GM23338 (cell line): ENCODE results near the gene SPATC1L.

Experiments
- CREB1 ChIP-seq: fragments of 250-450 bp; sonication (Bioruptor Pico); IDR thresholded peaks from 2 replicates; pipeline ENCODE4 v1.5.0; 2020; ENCODE audit warnings: low read depth, mild to moderate bottlenecking, moderate library complexity
- CTCF ChIP-seq, 2 experiments: fragments of 200-600 bp in 1 of 2; sonication (generic) in 1 of 2; conservative IDR thresholded peaks; 2 replicates each; pipeline versions ENCODE4 v1.5.1 to v1.6.1; 2016 to 2017; ENCODE audit warnings: antibody characterized with exemption in 2 of 2, low read depth in 2 of 2, mild to moderate bottlenecking in 2 of 2, moderate library complexity in 1 of 2
- EZH2 ChIP-seq: fragments of 200-600 bp; sonication (generic); IDR thresholded peaks from one replicate; pipeline ENCODE4 v1.8.0; 2017; ENCODE audit warnings: antibody characterized with exemption, mild to moderate bottlenecking, low read depth; ENCODE audit not compliant: unreplicated experiment
- EZH2phosphoT487 ChIP-seq: fragments of 200-600 bp; sonication (generic); IDR thresholded peaks from one replicate; pipeline ENCODE4 v1.8.1; 2018; ENCODE audit warnings: antibody characterized with exemption; ENCODE audit not compliant: unreplicated experiment
- NANOG ChIP-seq: IDR thresholded peaks from 2 replicates; pipeline ENCODE4 v1.6.1; 2016; ENCODE audit warnings: antibody characterized with exemption, borderline replicate concordance
- POLR2AphosphoS5 ChIP-seq: IDR thresholded peaks from 2 replicates; pipeline ENCODE4 v1.6.1; 2016; ENCODE audit warnings: antibody characterized with exemption, low read depth
- REST ChIP-seq: IDR thresholded peaks from one replicate; pipeline ENCODE4 v1.6.1; 2018; ENCODE audit warnings: antibody characterized with exemption; ENCODE audit not compliant: unreplicated experiment
- STAT1 ChIP-seq: IDR thresholded peaks from one replicate; pipeline ENCODE4 v1.6.1; 2016; ENCODE audit warnings: antibody characterized with exemption; ENCODE audit not compliant: unreplicated experiment
- ZNF114 ChIP-seq: fragments of 250-450 bp; sonication (Bioruptor Pico); IDR thresholded peaks from 2 replicates; pipeline ENCODE4 v1.5.0; 2020; ENCODE audit warnings: mild to moderate bottlenecking, moderate library complexity
- ZNF331 ChIP-seq: fragments of 250-450 bp; sonication (Bioruptor Pico); IDR thresholded peaks from 2 replicates; pipeline ENCODE4 v1.5.0; 2020; ENCODE audit warnings: low read depth, mild to moderate bottlenecking, moderate library complexity
- TF ChIP-seq, protein P1 (sequence below): IDR thresholded peaks from 2 replicates; pipeline ENCODE4 v1.6.1; 2016; ENCODE audit warnings: antibody characterized with exemption

GRCh38 chr21:46191257-46191685 is 7.0 kb upstream of the SPATC1L start:
- TF ChIP-seq STAT1 (no peak), CTCF (conservative IDR thresholded peaks at IDR 0.05; ENCODE audit: low read depth in 2 of 2) (no peak), ZNF331 (no peak), POLR2AphosphoS5 (no peak), NANOG (no peak), EZH2phosphoT487 (no peak), EZH2 (no peak), CREB1 (CRISPR knock-in tag) (no peak), REST (no peak), ZNF114 (CRISPR knock-in tag) (no peak)
- TF ChIP-seq, protein P1, sequence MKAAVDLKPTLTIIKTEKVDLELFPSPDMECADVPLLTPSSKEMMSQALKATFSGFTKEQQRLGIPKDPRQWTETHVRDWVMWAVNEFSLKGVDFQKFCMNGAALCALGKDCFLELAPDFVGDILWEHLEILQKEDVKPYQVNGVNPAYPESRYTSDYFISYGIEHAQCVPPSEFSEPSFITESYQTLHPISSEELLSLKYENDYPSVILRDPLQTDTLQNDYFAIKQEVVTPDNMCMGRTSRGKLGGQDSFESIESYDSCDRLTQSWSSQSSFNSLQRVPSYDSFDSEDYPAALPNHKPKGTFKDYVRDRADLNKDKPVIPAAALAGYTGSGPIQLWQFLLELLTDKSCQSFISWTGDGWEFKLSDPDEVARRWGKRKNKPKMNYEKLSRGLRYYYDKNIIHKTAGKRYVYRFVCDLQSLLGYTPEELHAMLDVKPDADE, result no peak
